ENCODE measurements around the gene UTRN.

Gene UTRN

DNA sequence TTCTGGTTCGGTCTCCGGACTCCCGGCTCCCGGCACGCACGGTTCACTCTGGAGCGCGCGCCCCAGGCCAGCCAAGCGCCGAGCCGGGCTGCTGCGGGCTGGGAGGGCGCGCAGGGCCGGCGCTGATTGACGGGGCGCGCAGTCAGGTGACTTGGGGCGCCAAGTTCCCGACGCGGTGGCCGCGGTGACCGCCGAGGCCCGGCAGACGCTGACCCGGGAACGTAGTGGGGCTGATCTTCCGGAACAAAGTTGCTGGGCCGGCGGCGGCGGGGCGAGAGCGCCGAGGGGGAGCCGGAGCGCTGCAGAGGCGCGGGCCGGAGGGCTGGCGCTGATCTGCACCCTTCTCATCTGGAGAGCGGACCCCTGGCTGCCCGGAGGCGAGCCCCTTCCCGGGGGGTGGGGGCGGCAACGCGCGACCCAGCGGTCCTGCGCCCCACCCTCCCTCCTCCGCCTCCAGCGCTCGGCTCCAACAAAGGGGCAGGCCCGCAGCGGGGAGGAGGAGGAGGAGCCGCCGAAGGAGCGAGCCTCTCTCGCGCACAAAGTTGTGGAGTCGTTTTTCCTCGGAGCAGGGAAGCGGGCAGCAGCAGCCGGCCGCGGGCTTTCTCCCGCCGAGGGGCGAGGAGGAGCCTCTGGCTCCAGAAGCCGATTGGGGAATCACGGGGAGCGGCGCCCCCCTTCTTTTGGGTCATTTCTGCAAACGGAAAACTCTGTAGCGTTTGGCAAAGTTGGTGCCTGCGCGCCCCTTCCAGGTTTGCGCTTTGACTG lies at the start of gene UTRN:
Gene UTRN (plus strand): TSS at position 553 of the 765 bp plus-strand sequence. CDS start 6,494 bp downstream, outside the sequence.
- peak; percentile 31 to 32 for DNase-seq (ENCODE audit: low read depth in 2 of 2)

DNA sequence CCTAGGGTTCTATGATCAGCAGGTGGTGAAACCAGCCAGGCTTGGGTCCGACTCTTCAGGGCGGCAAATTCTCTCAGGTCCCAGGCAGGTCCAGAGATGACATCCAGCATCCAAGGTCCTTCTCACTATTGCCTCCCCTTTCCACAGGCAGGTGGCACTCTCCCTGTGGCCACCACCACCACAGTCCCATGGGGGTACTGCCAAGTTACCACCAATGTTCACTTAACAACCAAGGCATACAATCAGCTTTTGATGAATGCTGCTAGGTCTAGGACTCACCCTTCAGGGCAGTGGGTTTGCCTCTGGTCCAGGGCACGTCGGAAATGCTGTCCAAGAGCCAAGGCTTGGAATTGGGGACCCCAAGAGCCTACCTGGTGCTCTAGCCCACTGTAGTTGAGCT lies 40.4 kb upstream of the UTRN start:
- no peak for DNase-seq (ENCODE audit: low read depth in 2 of 2)

DNA sequence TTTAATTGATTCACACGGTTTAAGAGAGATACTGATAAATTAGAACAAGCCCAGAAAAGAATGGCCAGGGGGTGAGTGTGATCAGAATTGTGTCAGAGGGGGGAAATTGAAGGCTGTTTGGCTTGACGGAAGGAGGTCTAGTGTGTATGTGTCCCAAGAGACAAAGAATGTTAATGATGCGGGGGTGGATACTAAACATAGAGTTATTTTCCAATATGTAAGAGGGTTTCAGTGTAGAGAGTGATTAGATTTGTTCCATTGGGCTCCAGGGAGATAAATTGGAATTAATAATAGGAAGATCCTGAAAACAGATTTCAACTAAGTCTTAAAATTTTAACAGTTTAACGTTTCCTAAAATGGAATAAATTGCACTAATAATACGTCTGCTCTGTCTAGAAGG lies 38.1 kb upstream of the UTRN start:
- DNase-seq (ENCODE audit: low read depth in 2 of 2): no peak

DNA sequence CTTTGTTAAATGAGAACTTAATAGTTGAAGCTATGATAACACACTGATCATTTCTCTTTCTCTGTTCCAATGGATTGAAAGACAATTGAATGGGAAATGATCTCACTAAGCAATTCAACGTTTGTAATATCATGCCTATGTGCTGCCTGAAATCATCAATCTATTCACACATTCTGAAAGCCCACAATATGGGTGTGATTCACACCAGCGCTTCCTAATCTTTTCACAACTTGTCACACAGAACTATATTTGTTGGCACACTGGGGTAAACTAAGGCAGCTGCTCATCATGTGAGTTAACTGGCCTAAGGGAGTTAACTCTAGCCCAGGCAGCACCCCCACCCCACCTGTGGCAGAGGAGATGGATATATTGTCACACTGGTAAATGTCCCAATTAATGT lies 37.1 kb upstream of the UTRN start:
- DNase-seq (ENCODE audit: low read depth in 2 of 2): peak in 1 of 2 donors; percentile 5

DNA sequence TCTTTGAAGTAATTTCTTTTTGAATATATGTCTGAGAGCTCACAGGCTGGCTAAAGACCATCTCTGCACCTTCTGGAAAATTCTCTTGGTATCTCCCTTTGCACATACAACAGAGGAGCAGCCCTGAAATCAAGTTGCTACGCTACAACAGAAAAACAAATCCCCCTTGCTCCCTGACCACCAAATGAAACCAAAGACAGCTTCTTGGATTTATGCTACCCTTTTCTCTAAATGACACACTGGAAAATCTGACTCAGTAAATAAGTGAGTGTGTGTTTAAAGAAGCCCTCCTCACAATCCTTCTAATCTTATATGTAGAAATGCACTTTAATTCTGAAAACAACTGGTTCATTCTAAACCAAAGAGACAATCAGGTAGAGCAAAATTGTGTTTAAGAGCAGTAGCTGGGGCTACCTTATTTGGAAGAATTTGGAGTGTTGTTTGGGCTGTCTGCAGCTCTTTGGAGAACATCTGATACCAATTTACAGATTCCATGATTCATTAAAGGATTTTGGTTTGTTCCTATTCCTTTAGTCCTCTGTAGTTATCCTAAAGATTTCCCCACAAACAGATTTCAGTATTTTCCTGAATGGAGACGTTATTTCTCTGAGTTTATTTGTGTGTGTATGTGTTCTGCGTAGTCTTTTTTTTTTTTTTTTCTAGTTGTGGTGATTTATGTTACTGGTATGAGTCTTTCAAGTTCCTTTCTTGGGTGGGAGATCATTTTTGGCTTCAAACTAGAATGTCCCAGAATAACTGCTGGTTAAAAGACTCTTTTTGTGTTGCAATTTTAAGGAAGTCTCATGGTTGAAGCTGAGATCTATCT lies 36.4 kb upstream of the UTRN start:
- DNase-seq (ENCODE audit: low read depth in 2 of 2): no peak

DNA sequence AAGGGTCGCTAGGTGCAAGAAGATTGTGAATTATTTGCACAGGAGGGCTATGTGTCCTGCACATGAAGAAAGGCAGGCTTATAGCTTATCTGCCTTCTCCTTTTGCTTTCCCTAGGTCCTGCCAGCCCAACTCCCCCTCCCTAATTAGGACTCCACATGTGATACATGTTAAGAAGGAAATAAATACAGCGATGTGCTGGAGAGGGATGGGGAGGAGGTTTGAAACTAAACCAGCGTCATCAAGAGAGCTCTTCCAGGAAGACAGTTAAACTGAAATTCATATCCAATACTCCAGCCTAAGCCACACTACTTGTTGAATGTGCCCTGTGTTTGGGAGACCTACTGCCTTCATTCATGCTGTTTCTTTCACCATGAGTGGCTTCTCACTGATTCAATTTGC lies 34.9 kb upstream of the UTRN start:
- DNase-seq (ENCODE audit: low read depth in 2 of 2): no peak

GRCh38 chr6:144252259-144252658 lies 32.9 kb upstream of the UTRN start:
- DNase-seq (ENCODE audit: low read depth in 2 of 2): no peak

DNA sequence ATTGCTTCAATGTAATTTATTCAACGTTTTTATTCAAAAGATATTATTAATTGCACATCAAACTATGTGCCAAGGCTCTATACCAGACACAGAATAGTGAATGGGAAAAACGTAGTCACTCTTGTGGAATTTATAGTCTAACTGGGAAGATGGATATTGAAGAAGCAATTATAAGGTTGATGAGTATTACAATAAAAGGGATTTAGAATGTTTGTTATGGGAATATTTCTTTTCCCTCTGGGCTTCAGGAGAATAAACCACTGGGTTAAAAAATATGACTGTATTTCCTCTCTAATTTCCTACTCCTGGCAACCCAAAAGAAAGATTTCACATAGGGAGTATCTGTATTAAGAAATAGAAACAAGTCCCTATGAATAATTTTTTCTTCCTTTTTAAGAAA lies 25.1 kb upstream of the UTRN start:
- DNase-seq (ENCODE audit: low read depth in 2 of 2): no peak

DNA sequence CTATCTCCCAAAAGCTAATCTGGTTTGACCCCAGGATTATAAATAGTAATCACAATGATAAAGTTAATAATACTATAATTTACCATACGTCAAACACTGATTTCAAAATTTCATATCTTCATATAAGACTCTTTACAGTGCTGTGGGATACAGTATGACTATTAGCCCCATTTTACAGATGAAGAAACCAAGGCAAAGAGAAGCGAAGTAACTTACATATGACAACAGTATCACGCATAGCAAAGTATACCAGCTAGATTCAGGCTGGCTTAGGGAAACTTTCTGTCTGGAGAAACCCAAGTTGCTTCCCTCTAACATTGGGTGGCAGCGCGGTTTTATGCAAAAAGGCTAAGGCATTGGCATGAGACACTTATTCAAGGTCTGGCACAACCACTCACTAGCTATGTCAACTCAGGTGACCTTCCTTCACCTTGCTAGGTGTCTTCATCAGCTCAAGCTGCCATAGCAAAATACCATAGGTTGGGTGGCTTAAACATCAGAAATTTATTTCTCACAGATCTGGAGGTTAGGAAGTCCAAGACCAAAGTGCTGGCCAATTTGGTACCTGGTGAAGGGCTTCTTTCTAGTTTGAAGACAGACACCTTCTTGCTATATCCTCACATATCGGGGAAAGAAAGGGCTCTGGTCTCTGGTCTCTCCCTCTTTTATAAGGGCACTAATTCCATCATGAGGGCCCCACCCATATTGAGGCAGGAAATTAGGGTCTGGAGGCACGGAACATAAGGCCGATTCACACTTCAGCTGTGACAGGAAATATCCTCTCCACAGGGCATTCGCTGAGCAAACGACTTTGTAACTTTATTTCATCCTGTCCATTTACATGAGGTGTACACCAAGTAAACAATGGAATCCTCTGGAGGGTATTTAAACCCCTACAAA lies 22.4 kb upstream of the UTRN start:
- DNase-seq (ENCODE audit: low read depth in 2 of 2): no peak

DNA sequence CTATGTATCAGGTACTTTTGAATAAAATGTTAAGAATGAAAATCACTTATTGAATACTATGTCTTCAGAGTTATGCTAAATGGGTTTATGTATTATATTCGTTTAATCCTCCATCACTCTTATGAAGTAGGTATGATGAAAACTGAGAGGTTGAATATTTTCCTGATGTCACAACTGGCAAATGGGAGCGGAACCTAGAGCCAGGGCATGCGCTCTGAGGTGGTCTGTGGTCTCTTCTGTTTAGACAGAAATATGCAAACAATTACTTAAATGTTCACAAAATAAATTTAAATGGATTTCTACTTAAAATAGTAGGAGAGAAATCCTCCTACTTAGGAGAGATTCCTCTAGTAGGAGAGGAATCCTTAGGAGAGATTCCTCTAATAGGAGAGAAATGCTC lies 21.3 kb upstream of the UTRN start:
- DNase-seq (ENCODE audit: low read depth in 2 of 2): no peak

- no peak for DNase-seq (ENCODE audit: low read depth in 2 of 2)
These were observed 20.7 kb upstream of the UTRN start for GRCh38 chr6:144264270-144265060.

- no peak for DNase-seq (ENCODE audit: low read depth in 2 of 2)
These were observed 20.1 kb upstream of the UTRN start for GRCh38 chr6:144265061-144265357.

DNA sequence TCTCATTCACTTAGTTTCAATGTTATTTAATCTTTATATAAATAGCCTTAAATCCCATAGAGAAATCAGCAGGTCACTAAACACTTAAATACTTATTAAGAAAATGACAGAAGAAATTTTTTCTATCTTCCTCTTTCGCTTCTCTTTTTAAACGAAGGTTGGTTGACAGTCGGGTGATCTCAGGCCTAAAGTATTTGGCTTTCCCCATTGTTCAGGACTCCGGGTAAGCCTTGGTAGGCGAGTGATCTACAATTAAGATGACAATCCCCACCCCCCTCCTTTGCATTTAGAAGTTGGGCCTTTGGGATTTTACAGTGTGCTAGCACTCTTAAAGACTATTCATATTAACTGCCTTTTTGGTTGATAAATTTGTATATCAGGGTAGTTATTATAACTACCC lies 19.7 kb upstream of the UTRN start:
- DNase-seq (ENCODE audit: low read depth in 2 of 2): no peak

GRCh38 chr6:144266091-144266649 lies 19.0 kb upstream of the UTRN start:
- DNase-seq (ENCODE audit: low read depth in 2 of 2): no peak

- DNase-seq (ENCODE audit: low read depth in 2 of 2): no peak
These were observed 16.3 kb upstream of the UTRN start for GRCh38 chr6:144268794-144269349.

DNA sequence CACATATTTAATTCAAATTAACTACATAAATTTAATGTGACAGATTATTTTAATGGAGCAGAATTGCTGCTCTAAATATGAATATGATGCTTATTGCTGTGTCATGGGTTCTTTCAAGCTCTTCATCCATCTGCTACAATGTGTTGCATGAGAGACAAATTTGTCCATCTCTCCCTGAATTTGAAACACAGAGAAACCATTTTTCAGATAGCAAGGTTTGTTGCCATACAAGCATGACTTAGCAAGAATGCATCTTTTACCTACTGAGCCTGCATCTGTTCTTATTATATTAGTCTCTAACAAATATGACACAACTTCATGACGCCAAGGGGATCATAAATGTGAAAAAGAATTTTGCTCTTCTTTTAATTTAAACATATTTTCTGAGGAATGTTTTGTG lies 8.0 kb upstream of the UTRN start:
- no peak for DNase-seq (ENCODE audit: low read depth in 2 of 2)

DNA sequence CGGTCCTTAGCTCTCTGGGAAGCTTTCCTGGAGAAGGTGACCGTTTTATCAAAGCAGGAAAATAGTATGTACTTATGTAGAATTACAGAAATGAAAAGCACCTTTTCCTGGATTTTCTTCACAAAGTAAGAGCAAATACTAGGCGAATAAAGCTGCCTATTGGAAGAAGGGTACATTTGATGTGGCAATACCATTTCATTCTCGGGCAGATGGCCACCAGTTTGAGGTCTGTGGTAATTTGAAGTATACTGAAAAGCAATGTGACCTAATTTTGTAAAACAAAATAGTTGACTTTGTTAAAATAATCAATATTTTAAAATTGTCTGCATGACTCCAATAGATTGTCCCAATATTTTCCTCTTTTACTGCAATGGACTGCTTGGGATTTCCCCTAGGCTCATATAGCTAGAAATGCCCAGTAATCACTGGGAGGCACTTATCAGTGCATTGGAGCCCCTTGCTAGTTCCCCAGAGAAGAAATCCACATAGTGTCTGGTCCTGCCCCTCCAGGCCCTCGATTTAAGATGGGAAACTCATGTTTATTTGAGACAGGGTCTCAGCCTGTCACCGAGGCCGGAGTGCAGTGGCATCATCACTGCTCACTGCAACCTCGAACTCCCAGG lies 7.4 kb upstream of the UTRN start:
- DNase-seq (ENCODE audit: low read depth in 2 of 2): no peak

- no peak for DNase-seq (ENCODE audit: low read depth in 2 of 2)
These were observed 6.3 kb upstream of the UTRN start for GRCh38 chr6:144278659-144279314.

DNA sequence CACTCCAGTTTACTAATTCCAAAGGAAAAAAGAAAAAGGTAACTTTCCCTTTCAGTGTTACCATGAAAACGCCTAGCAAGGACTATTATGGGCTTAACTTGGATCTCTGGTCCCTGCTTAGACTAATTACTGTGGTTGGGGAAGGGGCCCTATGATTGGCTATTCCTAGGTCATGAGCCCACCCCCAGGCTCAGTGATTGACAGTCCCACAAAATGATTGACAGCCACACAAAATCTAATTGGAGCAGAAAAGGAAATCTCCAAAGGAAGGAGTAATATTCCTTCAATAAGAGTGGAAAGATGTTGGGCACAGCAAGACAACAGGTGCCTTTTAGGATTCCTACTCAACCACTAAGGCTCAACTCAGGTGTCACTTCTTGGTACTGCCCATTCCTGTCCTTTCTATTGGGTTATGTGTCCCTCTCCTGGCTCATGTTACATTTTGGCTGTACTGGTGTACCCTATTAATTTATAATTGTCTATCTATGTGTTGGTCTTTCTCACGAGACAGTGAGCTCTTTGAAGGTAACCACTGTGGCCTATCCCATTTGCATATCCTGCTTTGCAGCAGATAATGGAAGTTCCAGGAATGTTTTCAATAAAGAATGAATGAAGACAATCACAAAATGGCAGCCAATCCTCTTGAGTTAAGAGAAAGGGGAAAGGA lies 5.5 kb upstream of the UTRN start:
- DNase-seq (ENCODE audit: low read depth in 2 of 2): no peak
